GM19468 (cell line): ENCODE data around the gene OR52E5.

Source experiments
- ATAC-seq: cut with Tn5 transposase; IDR thresholded peaks from one replicate; pipeline ENCODE4 v1.9.1; 2021; ENCODE audit warnings: mild to moderate bottlenecking, moderate library complexity, moderate number of reproducible peaks; ENCODE audit not compliant: unreplicated experiment; ENCODE audit errors: extremely low read depth

OR52E5 gene

DNA sequence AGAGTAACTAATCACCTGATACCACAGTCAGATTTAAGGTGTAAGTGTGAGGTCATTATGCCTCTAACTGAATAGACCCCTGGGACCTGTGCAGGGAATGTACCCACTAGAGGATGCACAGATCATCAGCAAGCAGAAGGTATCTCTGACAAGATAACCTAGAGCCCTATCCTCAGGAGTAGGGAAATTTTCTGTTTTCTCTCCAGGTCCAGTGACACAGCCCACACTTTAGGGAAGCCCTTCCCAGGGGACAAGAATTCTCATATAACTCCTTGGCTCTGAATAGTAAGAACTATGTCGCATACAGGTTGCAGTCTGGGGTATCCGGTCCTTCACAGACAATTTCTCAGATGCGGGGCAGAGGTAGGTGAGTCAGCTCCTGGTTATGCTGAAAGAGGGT is at the start of gene OR52E5:
Gene OR52E5 (plus strand): TSS at position 301 of the 400 bp plus-strand sequence. CDS start 7,569 bp downstream, outside the sequence.
- ATAC-seq: no peak

DNA sequence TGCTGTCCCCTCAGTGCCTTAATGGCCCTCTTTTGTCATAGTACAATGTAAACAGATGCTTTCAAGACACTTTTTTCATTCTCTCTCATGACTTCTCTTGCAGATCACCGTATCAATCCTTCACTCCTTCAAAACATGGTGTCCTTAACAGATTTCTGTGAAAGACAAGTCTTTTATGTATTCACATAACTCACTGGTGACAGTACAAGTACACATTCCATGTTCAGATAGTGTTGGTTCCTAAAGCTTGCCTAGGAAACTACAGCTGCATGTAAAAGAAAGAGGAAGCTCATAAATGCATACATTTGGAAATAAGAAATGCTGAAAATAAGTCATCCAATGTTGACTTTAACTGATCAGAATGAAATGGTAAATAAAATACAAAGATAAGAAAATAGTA is 46.3 kb upstream of the OR52E5 start:
- ATAC-seq: no peak

DNA sequence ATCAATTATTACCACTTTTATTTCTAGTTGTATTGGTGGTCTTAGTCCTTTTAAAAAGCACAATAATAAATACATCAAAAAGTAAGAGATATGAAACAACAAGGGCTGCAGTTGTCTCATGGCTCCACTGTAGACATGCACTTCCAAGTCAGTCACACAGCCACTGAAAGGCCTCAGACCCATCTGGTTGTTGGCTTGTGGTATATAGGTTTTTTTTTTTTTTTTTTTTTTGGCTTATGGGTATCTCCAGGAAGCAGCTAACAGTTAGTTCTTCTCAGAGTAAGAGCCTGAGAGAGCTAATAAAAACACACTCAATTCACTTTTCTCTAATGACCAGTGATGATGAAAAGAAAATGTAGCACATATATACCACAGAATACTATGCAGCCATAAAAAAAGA is 45.3 kb upstream of the OR52E5 start:
- no peak for ATAC-seq

DNA sequence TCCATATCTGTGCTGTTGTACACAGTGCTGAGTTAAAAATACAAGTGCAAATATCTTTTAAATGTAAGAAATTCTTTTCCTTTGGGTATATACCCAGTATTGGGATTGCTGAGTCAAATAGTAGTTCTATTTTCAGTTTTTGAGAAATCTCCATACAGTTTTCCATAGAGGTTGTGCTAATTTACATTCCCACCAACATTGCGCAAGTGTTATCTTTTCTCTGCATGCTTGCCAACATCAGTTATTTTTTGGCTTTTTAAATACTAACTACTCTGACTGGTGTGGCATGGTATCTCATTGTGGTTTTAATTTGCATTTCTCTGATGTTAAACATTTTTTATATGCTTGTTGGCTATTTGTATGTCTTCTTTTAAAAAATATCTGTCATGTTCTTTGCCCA is 42.0 kb upstream of the OR52E5 start:
- ATAC-seq: no peak

DNA sequence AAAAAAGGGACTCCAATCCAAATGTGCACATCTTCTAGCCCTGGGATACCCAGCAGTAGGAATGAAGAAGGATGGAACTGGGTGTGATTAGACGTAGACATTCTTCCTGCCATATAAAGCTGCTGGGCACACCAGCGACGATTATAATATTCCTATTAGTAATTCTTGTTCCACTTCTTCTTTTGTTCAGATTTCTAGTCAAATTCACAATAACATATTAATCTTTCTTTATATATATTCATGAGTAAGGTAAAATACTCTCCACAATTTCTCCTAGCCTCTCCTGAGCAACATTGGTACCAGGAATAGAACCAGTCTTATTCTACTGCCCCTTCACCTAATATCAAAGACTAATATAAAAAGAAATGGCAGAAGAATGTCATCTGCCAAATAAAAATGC is 35.4 kb upstream of the OR52E5 start, which contains the start of gene OR52E8:
Gene OR52E8 (minus strand): TSS at position 101 of the 400 bp plus-strand sequence. CDS start 0 bp downstream, at position 101.
- no peak for ATAC-seq

DNA sequence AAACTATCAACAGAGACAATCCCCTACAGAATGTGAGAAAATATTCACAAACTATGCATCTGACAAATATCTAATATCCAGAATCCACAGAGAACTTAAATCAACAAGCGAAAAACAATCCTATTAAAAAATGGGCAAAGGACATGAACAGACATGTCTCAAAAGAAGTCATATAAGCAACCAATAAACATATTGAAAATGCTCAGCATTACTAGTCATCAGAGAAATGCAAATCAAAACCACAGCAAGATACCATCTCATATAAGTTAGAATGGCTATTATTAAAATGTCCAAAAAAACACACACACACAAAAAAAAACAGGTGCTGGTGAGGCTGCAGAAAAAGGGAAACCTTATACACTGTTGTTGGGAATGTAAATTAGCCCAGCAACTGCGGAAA is 27.2 kb upstream of the OR52E5 start:
- ATAC-seq: no peak

DNA sequence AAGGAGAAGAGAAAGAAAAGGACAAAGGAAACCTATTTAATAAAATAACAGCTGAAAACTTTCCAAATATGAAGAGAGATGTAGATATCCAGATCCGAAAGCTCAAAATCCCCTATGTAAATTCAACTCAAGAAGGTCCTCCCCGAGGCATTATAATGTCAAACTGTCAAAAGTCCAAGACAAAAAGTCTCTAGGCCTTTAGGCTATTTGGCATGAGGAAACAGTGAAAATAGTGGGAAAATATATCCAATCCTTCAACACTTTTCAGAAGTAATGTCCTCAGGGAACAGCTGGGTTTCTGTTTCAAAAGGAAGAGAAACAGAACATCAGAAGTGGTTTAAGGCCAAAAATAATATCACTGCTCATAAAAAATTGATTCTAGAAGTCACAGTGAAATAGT is 14.4 kb upstream of the OR52E5 start:
- ATAC-seq: no peak

DNA sequence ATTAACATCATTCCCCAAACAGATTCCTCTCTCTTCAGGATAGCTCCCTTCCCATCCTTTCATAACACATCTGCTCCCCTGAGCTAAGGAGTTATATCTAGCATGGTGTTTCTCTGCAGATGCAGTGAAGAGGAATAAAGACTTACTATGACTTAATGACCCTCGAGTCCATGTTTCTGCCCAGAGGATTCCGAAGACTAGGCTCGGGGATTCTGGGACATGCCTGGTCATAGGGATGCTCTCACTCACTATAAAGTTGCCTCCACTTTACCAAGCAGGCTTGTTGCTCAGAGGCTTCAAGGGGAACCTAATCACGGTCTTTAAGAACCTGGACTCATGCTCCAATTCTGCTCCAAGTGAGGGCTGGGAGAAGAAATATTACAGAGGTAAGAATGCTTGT is 12.7 kb upstream of the OR52E5 start, which contains the start of gene OR52E4:
Gene OR52E4 (plus strand): TSS at position 301 of the 400 bp plus-strand sequence. CDS start 3,664 bp downstream, outside the sequence.
- ATAC-seq: no peak

DNA sequence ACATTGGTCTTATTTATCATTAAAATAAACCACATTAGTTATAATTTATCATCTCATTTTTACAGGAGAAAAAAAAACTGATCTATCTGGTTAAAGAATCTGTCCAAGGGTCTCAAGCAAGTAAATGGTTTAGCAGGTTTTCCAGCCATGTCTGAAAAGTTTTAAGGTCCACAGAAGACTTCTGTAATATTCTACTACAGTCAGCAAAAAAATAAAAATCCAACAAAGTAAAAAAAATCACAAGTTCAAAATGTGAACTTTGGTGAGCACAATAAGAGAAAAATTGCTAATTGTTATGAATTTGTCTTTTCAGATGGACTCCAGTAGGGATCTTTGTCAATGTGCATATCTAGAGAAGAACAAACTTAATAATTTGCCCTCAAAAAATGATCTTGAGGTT is 11.3 kb upstream of the OR52E5 start:
- ATAC-seq: no peak

DNA sequence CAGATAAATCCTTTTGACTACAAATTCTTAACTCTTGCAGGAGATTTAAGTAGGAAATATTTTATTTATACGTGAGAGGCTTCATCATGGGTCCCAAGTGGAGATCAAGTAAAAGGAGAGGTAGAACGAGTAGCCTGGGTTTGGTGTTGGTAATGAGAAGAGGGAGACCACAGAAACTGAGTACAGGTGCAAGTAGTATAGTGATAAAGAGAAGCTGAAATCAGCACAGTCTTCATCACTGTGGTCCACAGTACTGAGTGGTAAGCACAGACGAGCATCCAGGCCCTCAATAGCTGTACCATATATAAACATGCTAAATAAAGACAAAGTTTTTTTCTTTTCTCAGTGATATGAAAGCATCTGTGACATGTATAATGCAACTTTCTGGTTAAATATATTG is 5.8 kb upstream of the OR52E5 start:
- ATAC-seq: no peak

DNA sequence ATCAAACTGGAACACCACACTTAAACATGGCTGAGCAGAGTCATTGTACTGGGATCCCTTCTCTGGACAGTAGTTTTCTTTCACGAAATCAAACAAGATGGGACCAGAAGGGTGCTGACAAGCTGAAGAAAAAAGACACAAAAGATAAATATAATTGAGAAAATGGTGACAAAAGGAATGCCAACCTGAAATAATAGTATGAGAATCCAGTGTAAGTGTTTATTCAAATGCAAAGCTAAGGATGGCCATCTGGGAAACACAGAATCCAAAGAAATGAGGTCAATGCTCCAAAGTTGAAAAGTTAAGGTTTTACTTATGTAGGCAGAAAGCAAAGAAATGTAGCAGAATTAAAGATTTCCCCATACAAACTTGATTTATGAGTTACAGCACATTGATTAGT is 5.3 kb upstream of the OR52E5 start:
- ATAC-seq: no peak

DNA sequence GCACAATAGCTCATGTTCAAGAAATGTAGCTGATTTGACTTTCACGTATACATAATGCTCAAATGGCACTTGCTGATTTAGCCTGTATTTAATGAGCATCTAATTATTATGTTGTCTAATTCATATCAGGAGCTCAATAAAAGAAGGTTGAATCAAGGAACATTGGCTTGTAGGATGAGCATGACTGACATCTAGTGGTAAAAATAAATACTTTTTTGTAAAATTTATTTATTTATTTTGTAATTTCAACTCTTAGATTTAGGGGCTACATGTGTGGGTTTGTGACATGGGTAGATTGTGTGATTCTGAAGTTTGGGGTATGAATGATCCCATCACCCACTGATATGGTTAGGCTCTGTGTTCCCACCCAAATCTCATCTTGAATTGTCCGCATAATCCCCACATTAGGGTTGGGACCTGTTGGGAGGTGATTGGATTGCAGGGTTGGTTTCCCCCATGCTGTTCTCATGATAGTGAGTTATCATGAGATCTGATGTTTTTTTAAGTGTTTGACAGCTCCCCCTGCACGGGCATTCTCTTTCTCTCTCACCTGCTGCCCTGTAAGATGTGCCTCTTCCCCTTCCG is 1.7 kb upstream of the OR52E5 start:
- no peak for ATAC-seq

DNA sequence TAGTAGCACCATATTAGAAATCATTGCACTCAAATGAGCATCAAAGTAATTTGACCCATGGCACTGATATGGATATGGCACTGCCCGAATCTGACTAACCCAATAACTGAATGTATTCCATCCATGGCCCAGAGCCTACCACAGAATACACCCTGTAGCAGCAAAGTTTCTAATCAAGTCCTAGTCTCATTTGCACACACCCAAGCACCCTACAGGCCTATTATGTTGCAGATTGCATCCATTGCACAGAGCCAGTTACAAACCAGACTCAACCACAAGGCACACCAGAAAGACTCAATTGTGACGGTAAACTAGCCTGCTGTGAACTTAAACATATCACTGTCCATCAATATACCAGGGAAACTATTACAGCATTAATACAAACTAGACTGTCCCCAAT is 6.5 kb downstream of the OR52E5 start:
- ATAC-seq: no peak

DNA sequence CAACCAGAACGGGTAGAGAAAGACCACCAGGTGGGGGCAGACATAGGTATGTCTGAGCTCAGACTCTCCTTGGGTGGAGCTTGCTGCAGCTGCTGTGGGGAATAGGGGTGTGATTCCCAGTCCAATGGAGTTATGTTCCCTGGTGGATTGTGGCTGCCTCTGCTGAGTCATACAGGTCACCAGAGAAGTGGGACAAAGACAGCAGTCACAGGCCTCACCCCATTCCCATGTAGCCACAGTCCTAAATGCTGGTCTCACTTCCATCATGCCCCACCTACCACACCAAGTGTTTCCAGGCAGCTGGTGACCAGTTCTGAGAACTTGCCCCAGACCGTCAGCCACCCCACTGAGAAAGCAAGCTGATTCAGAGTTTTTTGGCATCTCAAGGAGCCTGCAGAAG is 17.5 kb downstream of the OR52E5 start:
- no peak for ATAC-seq

DNA sequence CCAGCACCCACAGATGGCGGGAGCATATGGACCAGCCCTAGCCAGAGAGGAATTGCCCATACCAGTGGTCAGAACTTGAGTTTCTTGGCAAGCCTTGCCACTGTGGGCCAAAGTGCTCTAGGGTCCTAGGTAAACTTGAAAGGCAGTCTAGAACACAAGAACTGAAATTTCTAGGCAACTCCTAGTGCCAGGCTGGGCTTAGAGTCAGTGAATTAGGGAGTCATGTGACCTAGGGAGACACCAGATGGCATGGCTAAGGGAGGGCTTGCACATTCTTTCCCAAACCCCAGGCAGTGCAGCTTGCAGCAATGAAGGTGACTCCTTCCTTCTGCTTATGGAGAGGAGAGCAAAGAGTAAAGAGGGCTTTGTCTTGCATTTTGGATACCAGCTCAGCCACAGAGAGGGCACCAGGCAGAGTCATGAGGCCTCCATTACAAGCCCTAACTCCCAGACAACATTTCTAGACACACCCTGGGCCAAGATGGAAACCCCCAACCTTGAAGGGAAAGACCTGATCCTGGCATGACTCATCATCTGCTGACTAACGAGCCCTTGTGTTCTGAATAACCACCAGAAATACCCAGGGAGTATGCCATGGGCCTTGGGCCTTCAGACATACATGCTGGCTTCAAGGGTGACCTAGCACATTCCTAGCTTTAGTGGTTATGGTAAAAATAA is 29.9 kb downstream of the OR52E5 start:
- ATAC-seq: no peak

DNA sequence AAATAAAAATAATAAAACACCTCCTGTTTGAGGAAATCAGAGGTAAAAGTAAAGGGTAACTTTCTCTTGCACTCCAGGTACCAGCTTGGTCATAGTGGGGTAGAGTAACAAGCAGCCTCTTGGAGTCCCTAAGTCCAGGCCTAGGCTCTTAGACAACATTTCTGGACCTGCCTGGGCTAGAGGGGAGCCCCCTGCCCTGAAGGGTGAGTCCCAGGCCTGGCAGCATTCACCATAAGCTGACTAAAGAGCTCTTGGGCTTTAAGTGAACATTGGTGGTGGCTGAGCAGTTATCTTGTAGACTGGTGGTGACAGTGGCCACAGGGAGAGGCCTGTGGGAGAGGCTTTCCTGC is 30.4 kb downstream of the OR52E5 start:
- no peak for ATAC-seq

DNA sequence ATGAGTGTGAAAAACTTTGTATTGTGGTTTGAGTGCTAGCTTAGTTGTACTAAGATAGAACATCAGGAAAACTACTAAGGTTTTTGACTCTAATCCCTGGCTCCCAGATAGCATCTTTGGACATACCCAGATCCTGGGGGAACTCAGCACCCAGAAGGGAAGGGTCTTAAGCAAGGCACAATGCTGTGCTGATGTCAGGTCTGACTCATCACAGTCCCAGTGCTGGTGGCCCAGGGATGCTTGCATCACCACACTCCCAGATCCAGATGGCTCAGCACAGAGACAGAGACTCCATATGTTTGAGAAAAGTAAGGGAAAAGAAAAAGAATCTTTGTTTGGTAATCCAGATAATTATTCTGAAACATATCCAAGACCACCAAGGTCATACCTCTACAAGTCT is 30.8 kb downstream of the OR52E5 start:
- no peak for ATAC-seq

DNA sequence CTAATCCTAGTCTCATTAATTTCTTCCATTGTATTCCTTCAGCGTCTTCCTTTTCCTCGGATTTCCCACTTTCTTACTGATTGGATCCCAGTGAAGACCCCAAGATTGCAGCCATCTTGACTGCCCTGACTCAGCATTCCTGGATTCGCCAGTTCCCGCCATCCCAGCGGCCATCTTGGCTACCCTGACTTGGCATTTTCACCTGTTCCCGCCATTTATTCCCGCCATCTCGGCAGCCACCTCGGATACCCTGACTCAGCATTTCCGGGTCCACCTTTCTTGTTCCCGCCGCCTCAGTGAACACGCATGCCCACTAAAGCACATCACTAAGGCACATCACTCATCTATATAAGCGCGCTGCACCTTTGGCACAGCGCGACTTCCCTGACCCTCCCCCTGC is 35.3 kb downstream of the OR52E5 start:
- no peak for ATAC-seq

DNA sequence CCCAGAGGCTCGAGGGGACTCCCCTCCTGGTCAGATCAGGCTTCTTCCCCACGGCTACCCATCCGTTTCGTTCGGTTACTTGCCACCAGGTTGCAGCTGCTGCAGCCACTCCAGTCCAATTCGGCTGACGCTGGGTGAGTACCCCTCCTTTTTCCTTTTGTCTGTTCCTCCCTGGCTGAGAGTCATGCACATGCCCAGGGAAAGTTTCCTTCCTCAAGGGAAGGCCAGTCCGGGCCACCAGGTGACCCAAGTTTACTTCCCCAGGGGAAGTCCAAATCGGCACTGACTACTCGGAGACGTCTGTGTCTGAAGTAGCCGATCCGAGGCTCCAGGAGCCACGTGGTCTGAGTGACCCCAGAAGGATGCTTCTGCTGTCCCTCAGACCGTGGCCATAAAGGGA is 35.8 kb downstream of the OR52E5 start:
- no peak for ATAC-seq

DNA sequence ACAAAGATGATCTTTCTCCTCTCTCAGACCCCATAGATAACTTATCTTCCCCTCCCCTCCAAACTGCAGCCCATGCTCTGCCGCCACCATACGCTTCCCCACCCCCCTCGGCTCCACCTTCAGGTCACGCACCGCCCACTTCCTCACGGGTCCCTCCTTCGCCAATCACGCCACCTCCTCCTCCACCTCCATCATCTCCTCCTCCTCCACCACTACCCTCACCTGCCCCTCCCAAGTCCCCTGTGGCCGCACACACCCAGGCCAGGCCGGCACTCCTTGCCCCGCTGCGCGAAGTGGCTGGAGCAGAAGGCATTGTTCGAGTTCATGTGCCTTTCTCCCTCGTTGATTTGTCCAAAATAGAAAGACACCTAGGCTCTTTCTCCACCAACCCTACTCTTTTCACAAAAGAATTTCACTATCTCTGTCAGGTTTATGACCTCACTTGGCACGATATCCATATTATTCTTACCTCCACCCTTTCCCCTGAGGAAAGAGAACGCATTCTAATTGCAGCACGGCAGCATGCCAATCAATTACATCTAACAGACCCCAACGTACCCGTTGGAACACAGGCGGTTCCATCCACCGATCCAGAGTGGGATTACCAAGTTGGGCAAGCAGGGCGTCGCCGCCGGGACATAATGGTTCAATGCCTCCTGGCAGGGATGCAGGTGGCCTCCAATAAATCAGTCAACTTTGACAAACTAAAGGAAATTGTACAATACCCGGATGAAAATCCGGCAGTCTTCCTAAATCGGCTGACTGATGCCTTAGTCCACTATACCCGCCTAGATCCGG is 36.8 kb downstream of the OR52E5 start:
- ATAC-seq: no peak

DNA sequence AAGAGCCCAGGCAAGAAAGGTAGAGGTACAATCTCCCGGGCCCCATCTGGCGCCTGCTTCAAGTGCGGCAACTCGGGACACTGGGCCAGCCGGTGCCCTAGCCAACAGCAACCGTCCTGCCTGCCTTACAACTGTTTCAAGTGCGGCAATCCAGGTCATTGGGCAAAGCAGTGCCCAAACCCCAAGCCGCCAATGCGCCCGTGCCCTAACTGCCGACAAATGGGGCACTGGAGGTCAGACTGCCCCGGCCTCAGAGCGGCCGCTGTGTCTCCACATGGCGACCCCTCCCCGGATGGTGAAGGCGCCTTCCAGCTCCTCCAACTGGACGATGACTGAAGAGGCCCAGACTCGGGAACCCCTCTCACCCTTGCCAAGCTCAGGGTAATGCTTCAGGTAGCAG is 37.6 kb downstream of the OR52E5 start:
- no peak for ATAC-seq
